Measurements from ENCODE around the gene NDOR1.

The NDOR1 gene

GRCh38 chr9:137191691-137192447, 13.6 kb upstream of the NDOR1 start:
- no peak overlapping the region for H3K14ac ChIP-seq (ENCODE audit: low read length)
- no peak overlapping the region for H3K18ac ChIP-seq (ENCODE audit: low read length)
- H3K36me3 ChIP-seq (replicated peaks in 1 of 2; ENCODE audit: control insufficient read depth in 2 of 2, insufficient read depth in 2 of 2, low read length in 2 of 2), result peaks cover 12 to 33% of the 10 kb centered on the region in 2 donors
- no peak overlapping the region for H4K91ac ChIP-seq (ENCODE audit: low read depth, low read length, poor library complexity)
- H4K8ac ChIP-seq (ENCODE audit: low read depth, low read length), result no peak overlapping the region
- H2BK120ac ChIP-seq (ENCODE audit: low read depth, low read length), result no peak overlapping the region
- H3K4ac ChIP-seq (ENCODE audit: low read length), result no peak overlapping the region
- no peak overlapping the region for H3K23ac ChIP-seq (ENCODE audit: low read depth, low read length, poor library complexity)
- no peak overlapping the region for H2AK5ac ChIP-seq (ENCODE audit: low read depth, low read length)
- H2AFZ ChIP-seq (ENCODE audit: low read length), result no peak overlapping the region
- H3K27me3 ChIP-seq (ENCODE audit: control insufficient read depth in 3 of 3, insufficient read depth in 3 of 3, low read depth in 1 of 3, low read length in 3 of 3), result peaks cover 0 to 2% (median 0%) of the 10 kb centered on the region in 3 experiments
- H3K9ac ChIP-seq (ENCODE audit: low read depth, low read length, poor library complexity), result no peak overlapping the region
- no peak overlapping the region for H3K4me3 ChIP-seq (ENCODE audit: low read length in 2 of 2)
- H2BK15ac ChIP-seq (ENCODE audit: low read length), result no peak overlapping the region
- peaks cover 39% of the 10 kb centered on the region for H3K79me1 ChIP-seq (ENCODE audit: low read depth, low read length)
- no peak overlapping the region for H2BK5ac ChIP-seq (ENCODE audit: low read length)
- H3K9me3 ChIP-seq (replicated peaks in 1 of 2; ENCODE audit: control insufficient read depth in 2 of 2, insufficient read depth in 1 of 2, low read depth in 1 of 2, low read length in 2 of 2), result peaks cover 0 to 1% of the 10 kb centered on the region in 2 donors
- H3K4me2 ChIP-seq (ENCODE audit: insufficient read depth, low read length, poor library complexity, severe bottlenecking), result no peak overlapping the region
- H3K27ac ChIP-seq (replicated peaks; ENCODE audit: low read length), result no peak overlapping the region
- no CpG with 5 or more reads among the region's 22 CpGs for WGBS, 2 donors (ENCODE audit: extremely low coverage in 2 of 2, insufficient read length in 2 of 2, insufficient replicate concordance in 1 of 2)
- no peak overlapping the region for H2BK12ac ChIP-seq (ENCODE audit: low read length)
- no peak for DNase-seq (ENCODE audit: low spot score)
- H3K4me1 ChIP-seq (ENCODE audit: control insufficient read depth in 2 of 2, insufficient read depth in 1 of 2, low read depth in 1 of 2, low read length in 2 of 2), result peaks cover 17 to 21% of the 10 kb centered on the region in 2 donors

GRCh38 chr9:137192448-137192780, 13.1 kb upstream of the NDOR1 start:
- H2BK120ac ChIP-seq (ENCODE audit: low read depth, low read length), result no peak overlapping the region
- no peak overlapping the region for H3K14ac ChIP-seq (ENCODE audit: low read length)
- H3K27me3 ChIP-seq (ENCODE audit: control insufficient read depth in 3 of 3, insufficient read depth in 3 of 3, low read depth in 1 of 3, low read length in 3 of 3), result peaks cover 0 to 2% (median 0%) of the 10 kb centered on the region in 3 experiments
- H2AK5ac ChIP-seq (ENCODE audit: low read depth, low read length), result no peak overlapping the region
- no CpG with 5 or more reads among the region's 10 CpGs for WGBS, 2 donors (ENCODE audit: extremely low coverage in 2 of 2, insufficient read length in 2 of 2, insufficient replicate concordance in 1 of 2)
- H4K91ac ChIP-seq (ENCODE audit: low read depth, low read length, poor library complexity), result no peak overlapping the region
- no peak overlapping the region for H3K4me2 ChIP-seq (ENCODE audit: insufficient read depth, low read length, poor library complexity, severe bottlenecking)
- no peak overlapping the region for H2AFZ ChIP-seq (ENCODE audit: low read length)
- H3K4me1 ChIP-seq (ENCODE audit: control insufficient read depth in 2 of 2, insufficient read depth in 1 of 2, low read depth in 1 of 2, low read length in 2 of 2), result peaks cover 17 to 19% of the 10 kb centered on the region in 2 donors
- H3K9me3 ChIP-seq (replicated peaks in 1 of 2; ENCODE audit: control insufficient read depth in 2 of 2, insufficient read depth in 1 of 2, low read depth in 1 of 2, low read length in 2 of 2), result peaks cover 0 to 1% of the 10 kb centered on the region in 2 donors
- H3K4me3 ChIP-seq (ENCODE audit: low read length in 2 of 2), result no peak overlapping the region
- no peak overlapping the region for H3K23ac ChIP-seq (ENCODE audit: low read depth, low read length, poor library complexity)
- no peak overlapping the region for H3K9ac ChIP-seq (ENCODE audit: low read depth, low read length, poor library complexity)
- peaks cover 7 to 28% of the 10 kb centered on the region in 2 donors for H3K36me3 ChIP-seq (replicated peaks in 1 of 2; ENCODE audit: control insufficient read depth in 2 of 2, insufficient read depth in 2 of 2, low read length in 2 of 2)
- peaks cover 39% of the 10 kb centered on the region for H3K79me1 ChIP-seq (ENCODE audit: low read depth, low read length)
- H2BK15ac ChIP-seq (ENCODE audit: low read length), result no peak overlapping the region
- H2BK5ac ChIP-seq (ENCODE audit: low read length), result no peak overlapping the region
- no peak for DNase-seq (ENCODE audit: low spot score)
- no peak overlapping the region for H4K8ac ChIP-seq (ENCODE audit: low read depth, low read length)
- H3K4ac ChIP-seq (ENCODE audit: low read length), result no peak overlapping the region
- H3K27ac ChIP-seq (replicated peaks; ENCODE audit: low read length), result no peak overlapping the region
- no peak overlapping the region for H2BK12ac ChIP-seq (ENCODE audit: low read length)
- no peak overlapping the region for H3K18ac ChIP-seq (ENCODE audit: low read length)

- no peak overlapping the region for H2AK5ac ChIP-seq (ENCODE audit: low read depth, low read length)
- no peak overlapping the region for H3K14ac ChIP-seq (ENCODE audit: low read length)
- no peak overlapping the region for H4K91ac ChIP-seq (ENCODE audit: low read depth, low read length, poor library complexity)
- no peak overlapping the region for H2AFZ ChIP-seq (ENCODE audit: low read length)
- H3K27ac ChIP-seq (replicated peaks; ENCODE audit: low read length), result no peak overlapping the region
- no peak overlapping the region for H2BK120ac ChIP-seq (ENCODE audit: low read depth, low read length)
- no peak overlapping the region for H3K4ac ChIP-seq (ENCODE audit: low read length)
- peak overlapping the region; percentile 53 for H2BK5ac ChIP-seq (ENCODE audit: low read length)
- WGBS, 2 donors (ENCODE audit: extremely low coverage in 2 of 2, insufficient read length in 2 of 2, insufficient replicate concordance in 1 of 2), result no CpG with 5 or more reads among the region's 2 CpGs
- peaks cover 7 to 28% of the 10 kb centered on the region in 2 donors for H3K36me3 ChIP-seq (replicated peaks in 1 of 2; ENCODE audit: control insufficient read depth in 2 of 2, insufficient read depth in 2 of 2, low read length in 2 of 2)
- H3K18ac ChIP-seq (ENCODE audit: low read length), result no peak overlapping the region
- peaks cover 0 to 2% (median 0%) of the 10 kb centered on the region in 3 experiments for H3K27me3 ChIP-seq (ENCODE audit: control insufficient read depth in 3 of 3, insufficient read depth in 3 of 3, low read depth in 1 of 3, low read length in 3 of 3)
- no peak overlapping the region for H4K8ac ChIP-seq (ENCODE audit: low read depth, low read length)
- no peak for DNase-seq (ENCODE audit: low spot score)
- no peak overlapping the region for H3K9ac ChIP-seq (ENCODE audit: low read depth, low read length, poor library complexity)
- H2BK15ac ChIP-seq (ENCODE audit: low read length), result no peak overlapping the region
- H3K9me3 ChIP-seq (replicated peaks in 1 of 2; ENCODE audit: control insufficient read depth in 2 of 2, insufficient read depth in 1 of 2, low read depth in 1 of 2, low read length in 2 of 2), result peaks cover 0 to 1% of the 10 kb centered on the region in 2 donors
- no peak overlapping the region for H2BK12ac ChIP-seq (ENCODE audit: low read length)
- no peak overlapping the region for H3K23ac ChIP-seq (ENCODE audit: low read depth, low read length, poor library complexity)
- H3K4me2 ChIP-seq (ENCODE audit: insufficient read depth, low read length, poor library complexity, severe bottlenecking), result no peak overlapping the region
- no peak overlapping the region for H3K4me3 ChIP-seq (ENCODE audit: low read length in 2 of 2)
- peaks cover 39% of the 10 kb centered on the region for H3K79me1 ChIP-seq (ENCODE audit: low read depth, low read length)
- H3K4me1 ChIP-seq (ENCODE audit: control insufficient read depth in 2 of 2, insufficient read depth in 1 of 2, low read depth in 1 of 2, low read length in 2 of 2), result peaks cover 14 to 15% of the 10 kb centered on the region in 2 donors
These were observed 12.6 kb upstream of the NDOR1 start for GRCh38 chr9:137192859-137193258.

GRCh38 chr9:137193771-137194170, 11.7 kb upstream of the NDOR1 start:
- peaks cover 16 to 21% of the 10 kb centered on the region in 2 donors for H3K4me1 ChIP-seq (ENCODE audit: control insufficient read depth in 2 of 2, insufficient read depth in 1 of 2, low read depth in 1 of 2, low read length in 2 of 2)
- H3K36me3 ChIP-seq (replicated peaks in 1 of 2; ENCODE audit: control insufficient read depth in 2 of 2, insufficient read depth in 2 of 2, low read length in 2 of 2), result peaks cover 7 to 28% of the 10 kb centered on the region in 2 donors
- H3K27me3 ChIP-seq (ENCODE audit: control insufficient read depth in 3 of 3, insufficient read depth in 3 of 3, low read depth in 1 of 3, low read length in 3 of 3), result no peaks in the 10 kb centered on the region
- no peak overlapping the region for H3K23ac ChIP-seq (ENCODE audit: low read depth, low read length, poor library complexity)
- H3K9me3 ChIP-seq (replicated peaks in 1 of 2; ENCODE audit: control insufficient read depth in 2 of 2, insufficient read depth in 1 of 2, low read depth in 1 of 2, low read length in 2 of 2), result peaks cover 0 to 1% of the 10 kb centered on the region in 2 donors
- no peak overlapping the region for H3K14ac ChIP-seq (ENCODE audit: low read length)
- H4K91ac ChIP-seq (ENCODE audit: low read depth, low read length, poor library complexity), result no peak overlapping the region
- H2AFZ ChIP-seq (ENCODE audit: low read length), result no peak overlapping the region
- H3K79me1 ChIP-seq (ENCODE audit: low read depth, low read length), result peaks cover 32% of the 10 kb centered on the region
- peak overlapping the region; percentile 39 for H2BK5ac ChIP-seq (ENCODE audit: low read length)
- no peak overlapping the region for H3K4ac ChIP-seq (ENCODE audit: low read length)
- H2BK15ac ChIP-seq (ENCODE audit: low read length), result no peak overlapping the region
- no peak for DNase-seq (ENCODE audit: low spot score)
- H3K18ac ChIP-seq (ENCODE audit: low read length), result no peak overlapping the region
- no CpG with 5 or more reads among the region's 14 CpGs for WGBS, 2 donors (ENCODE audit: extremely low coverage in 2 of 2, insufficient read length in 2 of 2, insufficient replicate concordance in 1 of 2)
- no peak overlapping the region for H3K27ac ChIP-seq (replicated peaks; ENCODE audit: low read length)
- H2AK5ac ChIP-seq (ENCODE audit: low read depth, low read length), result peak overlapping the region; percentile 68
- peak overlapping the region; percentile 81 for H3K9ac ChIP-seq (ENCODE audit: low read depth, low read length, poor library complexity)
- H4K8ac ChIP-seq (ENCODE audit: low read depth, low read length), result peak overlapping the region; percentile 96
- no peak overlapping the region for H2BK120ac ChIP-seq (ENCODE audit: low read depth, low read length)
- H3K4me2 ChIP-seq (ENCODE audit: insufficient read depth, low read length, poor library complexity, severe bottlenecking), result no peak overlapping the region
- no peak overlapping the region for H2BK12ac ChIP-seq (ENCODE audit: low read length)
- H3K4me3 ChIP-seq (ENCODE audit: low read length in 2 of 2), result no peak overlapping the region

Measured in neuronal stem cell (in vitro differentiated cells).